Karpas-422 (cell line): Measurements from ENCODE around the gene SYNPR. TPM values are rescaled to one million over a fixed set of nuclear protein-coding genes. Genes with fewer than 3 reads are reported as not detected.

ENCODE experiments used
- DNase-seq: peaks from one replicate; pipeline ENCODE4 v3.0.0-alpha.2; 2015
- H2AFZ ChIP-seq: fragments of 200-600 bp; sonication (generic); 2 replicates; pipeline ENCODE4 v1.6.1; 2014; ENCODE audit warnings: antibody characterized with exemption, low read length, mixed read lengths
- H3K27ac ChIP-seq: fragments of 200-600 bp; sonication (generic); 2 replicates; pipeline ENCODE4 v1.5.1; 2014; ENCODE audit warnings: mild to moderate bottlenecking, low read length, moderate library complexity
- H3K27me3 ChIP-seq: fragments of 200-600 bp; sonication (generic); 2 replicates; pipeline ENCODE4 v1.6.1; 2014; ENCODE audit warnings: low read length, mixed read lengths
- H3K36me3 ChIP-seq: fragments of 200-600 bp; sonication (generic); 2 replicates; pipeline ENCODE4 v1.6.1; 2014; ENCODE audit warnings: low read length, mixed read lengths; ENCODE audit not compliant: insufficient read depth
- H3K4me1 ChIP-seq: fragments of 200-600 bp; sonication (generic); 2 replicates; pipeline ENCODE4 v1.6.1; 2014; ENCODE audit warnings: mild to moderate bottlenecking, low read length, mixed read lengths
- H3K4me2 ChIP-seq: fragments of 200-600 bp; sonication (generic); 2 replicates; pipeline ENCODE4 v1.6.1; 2014; ENCODE audit warnings: low read length, low read depth, mild to moderate bottlenecking; ENCODE audit not compliant: poor library complexity, severe bottlenecking
- H3K4me3 ChIP-seq: fragments of 200-600 bp; sonication (generic); 2 replicates; pipeline ENCODE4 v1.5.1; 2014; ENCODE audit warnings: mild to moderate bottlenecking, antibody characterized with exemption, low read length, mixed read lengths
- H3K79me2 ChIP-seq: fragments of 200-600 bp; sonication (generic); 2 replicates; pipeline ENCODE4 v1.6.1; 2014; ENCODE audit warnings: mild to moderate bottlenecking, low read length, mixed read lengths
- H3K9ac ChIP-seq: fragments of 200-600 bp; sonication (generic); 2 replicates; pipeline ENCODE4 v1.6.0; 2014; ENCODE audit warnings: low read length
- H3K9me2 ChIP-seq: fragments of 200-600 bp; sonication (generic), shearing (Covaris generic); replicated peaks from 2 replicates; pipeline ENCODE4 v1.6.0; 2014; ENCODE audit warnings: mild to moderate bottlenecking, low read length, moderate library complexity; ENCODE audit not compliant: insufficient read depth
- H3K9me3 ChIP-seq: fragments of 300-700, 200-600 bp; sonication (generic); 2 replicates; pipeline ENCODE4 v1.6.1; 2014; ENCODE audit warnings: low read length, mixed read lengths
- H4K20me1 ChIP-seq: fragments of 200-600 bp; sonication (generic); 2 replicates; pipeline ENCODE4 v1.6.1; 2014; ENCODE audit warnings: mild to moderate bottlenecking, antibody characterized with exemption, low read length, low read depth; ENCODE audit not compliant: insufficient read depth
- total RNA-seq: library from RNA; depleted of rRNA; stranded (reverse); fragments of >200 nt; shearing (Covaris generic); gene quantifications from 2 replicates; pipeline ENCODE4 v1.2.3, GENCODE V29; 2014; ENCODE audit warnings: low replicate concordance

Gene SYNPR
- total RNA-seq, 1 experiment from 2014 or later: not detected

DNA sequence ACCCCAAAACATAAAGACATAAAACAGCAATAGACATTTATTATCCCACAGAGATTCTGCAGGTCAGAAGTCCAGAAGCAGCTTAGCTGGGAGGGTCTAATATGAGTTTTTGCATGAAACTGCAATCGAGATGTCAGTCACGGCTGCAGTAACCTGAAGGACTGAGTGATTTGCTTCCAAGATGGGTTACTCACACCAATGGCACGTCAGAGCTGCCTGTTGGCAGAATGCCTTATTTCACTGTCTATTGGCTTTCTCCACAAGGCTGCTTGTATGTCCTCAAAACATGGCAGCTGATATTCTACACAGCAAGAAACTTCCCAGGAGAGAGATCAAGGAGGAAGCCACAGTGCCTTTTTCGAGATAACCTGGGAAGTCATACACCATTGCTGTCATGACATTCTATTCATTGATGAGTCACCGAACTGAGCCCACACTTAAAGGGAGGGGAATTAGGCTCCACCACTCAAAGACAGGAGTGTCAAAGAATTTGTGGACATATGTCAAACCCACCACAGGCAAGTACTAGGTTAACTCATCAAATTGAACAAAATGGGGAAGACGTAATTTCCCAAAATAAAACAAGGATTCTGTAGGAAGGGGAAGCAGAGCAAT lies 122.2 kb downstream of the SYNPR start:
- no peaks in the 10 kb centered on the region for H3K79me2 ChIP-seq
- H3K27ac ChIP-seq: no peak overlapping the region
- no peaks in the 10 kb centered on the region for H3K9me2 ChIP-seq
- no peak overlapping the region for H3K9ac ChIP-seq
- H3K9me3 ChIP-seq: no peaks in the 10 kb centered on the region
- no peak overlapping the region for H3K4me3 ChIP-seq
- H4K20me1 ChIP-seq: no peaks in the 10 kb centered on the region
- no peaks in the 10 kb centered on the region for H3K4me1 ChIP-seq
- H3K36me3 ChIP-seq: no peaks in the 10 kb centered on the region
- no peak for DNase-seq
- no peak overlapping the region for H3K4me2 ChIP-seq
- H3K27me3 ChIP-seq: no peaks in the 10 kb centered on the region
- no peak overlapping the region for H2AFZ ChIP-seq

DNA sequence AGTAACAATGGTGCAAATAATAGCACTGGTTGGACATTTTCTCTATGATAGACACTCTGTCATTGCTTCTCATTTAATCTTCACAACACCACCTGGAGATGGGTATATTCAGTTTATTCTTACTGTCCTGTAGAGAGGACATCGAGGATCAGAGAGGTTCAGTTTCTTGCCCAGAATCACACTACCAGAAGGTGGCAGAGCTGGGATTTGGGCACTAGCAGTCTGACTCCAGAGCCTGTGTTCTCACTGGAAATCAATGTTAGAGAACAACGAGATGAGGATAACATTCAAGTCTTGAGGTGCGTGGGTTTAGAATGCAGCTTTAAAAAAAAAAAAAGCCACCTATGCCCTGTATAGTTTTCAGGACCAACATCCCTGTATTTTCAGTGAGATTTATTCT lies 127.8 kb downstream of the SYNPR start:
- Histone ChIP-seq H3K9me2 (no peaks in the 10 kb centered on the region), H3K27ac (no peak overlapping the region), H3K9me3 (no peaks in the 10 kb centered on the region), H3K4me2 (no peak overlapping the region), H2AFZ (no peak overlapping the region), H4K20me1 (no peaks in the 10 kb centered on the region), H3K4me1 (no peaks in the 10 kb centered on the region), H3K4me3 (no peak overlapping the region), H3K79me2 (no peaks in the 10 kb centered on the region), H3K9ac (no peak overlapping the region), H3K36me3 (no peaks in the 10 kb centered on the region), H3K27me3 (no peaks in the 10 kb centered on the region)
- DNase-seq: no peak

DNA sequence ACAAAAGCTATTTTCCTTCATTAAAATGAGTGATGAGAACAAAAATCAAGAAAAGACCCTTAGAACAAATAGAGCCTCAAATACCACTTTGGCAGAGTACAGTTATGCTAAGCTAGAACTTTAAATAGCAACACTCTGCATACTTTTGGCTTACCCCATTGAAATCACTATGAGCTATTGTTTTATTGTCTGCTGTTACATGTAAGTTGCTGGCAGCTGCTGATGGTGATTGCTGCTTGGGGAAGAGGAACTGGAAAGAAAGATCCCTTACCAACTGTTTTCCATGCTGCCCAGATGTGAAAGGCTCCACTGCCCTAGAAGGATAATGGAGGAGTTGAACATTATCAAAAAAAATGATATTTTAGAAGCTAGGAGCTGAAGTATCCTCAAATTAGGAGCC lies 135.4 kb downstream of the SYNPR start:
- Histone ChIP-seq H3K27me3 (no peaks in the 10 kb centered on the region), H3K4me3 (no peak overlapping the region), H3K4me2 (no peak overlapping the region), H3K9me2 (no peaks in the 10 kb centered on the region), H4K20me1 (no peaks in the 10 kb centered on the region), H3K9ac (no peak overlapping the region), H3K27ac (no peak overlapping the region), H3K36me3 (no peaks in the 10 kb centered on the region), H3K4me1 (no peaks in the 10 kb centered on the region), H3K9me3 (no peaks in the 10 kb centered on the region), H3K79me2 (no peaks in the 10 kb centered on the region), H2AFZ (no peak overlapping the region)
- no peak for DNase-seq

DNA sequence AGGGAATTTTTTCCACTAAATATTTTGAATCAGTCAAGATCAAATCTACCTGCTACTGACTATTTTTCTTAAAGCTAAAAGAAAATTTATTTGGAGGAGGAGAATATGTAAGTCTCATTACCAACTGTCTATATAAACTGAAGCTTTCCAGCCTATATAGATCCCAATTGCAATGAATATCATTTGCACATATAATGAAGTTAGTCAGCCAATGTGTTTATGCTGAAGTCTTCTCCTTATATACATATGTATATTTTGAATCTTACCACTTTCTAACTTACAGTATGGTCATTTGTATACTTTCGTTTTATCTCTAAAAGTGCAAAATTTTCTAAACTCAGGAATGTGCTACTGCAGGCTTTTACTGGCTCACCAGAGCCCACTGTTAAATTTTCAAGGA lies 136.5 kb downstream of the SYNPR start:
- Histone ChIP-seq H2AFZ (no peak overlapping the region), H4K20me1 (no peaks in the 10 kb centered on the region)

DNA sequence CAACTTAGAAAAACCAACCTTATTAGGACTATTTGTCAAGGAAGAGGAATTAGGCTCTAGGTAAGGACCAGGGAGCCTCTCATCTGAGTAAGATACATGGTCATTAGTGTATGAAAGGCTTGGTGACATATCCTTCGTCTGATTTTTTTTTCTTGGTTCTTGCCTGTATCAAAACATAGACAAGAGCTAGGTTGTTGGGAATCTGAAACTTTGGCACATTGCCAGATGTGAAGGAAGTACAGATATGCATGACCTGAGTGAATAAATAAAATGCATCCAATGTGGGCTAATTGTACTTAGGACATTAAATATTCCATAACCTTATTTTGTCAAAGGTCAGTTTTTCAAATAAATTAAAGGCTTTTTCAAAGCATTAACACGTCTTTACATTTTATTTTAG lies 151.8 kb downstream of the SYNPR start:
- Histone ChIP-seq H3K27ac (no peak overlapping the region), H3K27me3 (no peaks in the 10 kb centered on the region), H3K4me1 (no peaks in the 10 kb centered on the region), H3K9me3 (no peaks in the 10 kb centered on the region), H3K79me2 (no peaks in the 10 kb centered on the region), H3K9ac (no peak overlapping the region), H4K20me1 (no peaks in the 10 kb centered on the region), H3K4me3 (no peak overlapping the region), H3K4me2 (no peak overlapping the region), H3K9me2 (no peaks in the 10 kb centered on the region), H3K36me3 (no peaks in the 10 kb centered on the region), H2AFZ (no peak overlapping the region)
- DNase-seq: no peak

More for the DNA sequence above, 136.5 kb downstream of the SYNPR start:
- no peaks in the 10 kb centered on the region for H3K27me3 ChIP-seq
- H3K9me3 ChIP-seq: no peaks in the 10 kb centered on the region
- no peak overlapping the region for H3K9ac ChIP-seq
- H3K4me1 ChIP-seq: no peaks in the 10 kb centered on the region
- no peaks in the 10 kb centered on the region for H3K79me2 ChIP-seq
- H3K4me3 ChIP-seq: no peak overlapping the region
- DNase-seq: no peak
- no peak overlapping the region for H3K4me2 ChIP-seq
- H3K9me2 ChIP-seq: no peaks in the 10 kb centered on the region
- H3K36me3 ChIP-seq: no peaks in the 10 kb centered on the region
- no peak overlapping the region for H3K27ac ChIP-seq

DNA sequence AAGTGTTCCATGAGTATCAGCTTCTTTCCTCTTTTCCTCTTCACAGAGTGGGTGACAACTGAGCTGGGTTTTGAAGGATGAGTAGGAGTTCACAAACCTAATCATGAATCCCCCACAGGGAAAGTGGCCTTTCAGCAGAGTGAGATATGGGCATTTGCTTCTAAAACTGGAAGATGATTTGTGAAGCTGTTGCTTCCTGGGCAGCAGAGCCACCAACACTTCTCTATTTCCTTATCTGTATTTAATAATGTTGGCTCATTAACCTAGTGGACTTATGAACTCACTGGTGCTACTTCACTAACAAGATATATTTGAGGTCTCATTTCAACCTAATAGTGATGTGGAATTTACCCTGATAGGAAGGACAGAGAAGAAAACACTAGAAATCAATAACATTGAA lies 152.8 kb downstream of the SYNPR start:
- Histone ChIP-seq H3K4me2 (no peak overlapping the region), H3K9ac (no peak overlapping the region), H3K9me2 (no peaks in the 10 kb centered on the region), H3K4me3 (no peak overlapping the region), H2AFZ (no peak overlapping the region), H3K27me3 (no peaks in the 10 kb centered on the region), H3K36me3 (no peaks in the 10 kb centered on the region), H4K20me1 (no peaks in the 10 kb centered on the region), H3K27ac (no peak overlapping the region), H3K9me3 (no peaks in the 10 kb centered on the region), H3K4me1 (no peaks in the 10 kb centered on the region), H3K79me2 (no peaks in the 10 kb centered on the region)
- DNase-seq: no peak

DNA sequence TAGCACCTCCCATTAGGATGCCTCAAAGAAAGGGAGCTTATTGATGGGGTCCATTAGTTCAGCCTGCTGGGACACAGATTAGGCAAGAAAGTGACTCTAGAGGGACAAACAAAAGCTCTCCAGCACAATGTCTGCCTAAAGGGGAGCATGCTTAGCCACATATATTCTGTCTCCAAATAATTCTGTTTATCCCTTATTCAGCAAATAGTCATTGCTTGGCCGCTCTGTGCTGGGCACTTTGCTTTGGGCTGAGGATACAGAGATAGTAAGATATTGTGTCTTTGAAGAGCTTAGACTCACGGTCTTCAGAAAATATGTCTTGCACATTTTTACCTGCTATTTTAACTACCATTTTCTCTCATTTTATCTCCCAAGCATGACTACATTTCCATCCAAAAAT lies 159.8 kb downstream of the SYNPR start:
- no peak overlapping the region for H3K4me3 ChIP-seq
- H3K9ac ChIP-seq: no peak overlapping the region
- no peak overlapping the region for H3K4me2 ChIP-seq
- H3K27me3 ChIP-seq: no peaks in the 10 kb centered on the region
- no peaks in the 10 kb centered on the region for H4K20me1 ChIP-seq
- no peak for DNase-seq
- no peaks in the 10 kb centered on the region for H3K9me2 ChIP-seq
- H2AFZ ChIP-seq: no peak overlapping the region
- H3K36me3 ChIP-seq: no peaks in the 10 kb centered on the region
- H3K4me1 ChIP-seq: no peaks in the 10 kb centered on the region
- H3K27ac ChIP-seq: no peak overlapping the region
- H3K9me3 ChIP-seq: no peaks in the 10 kb centered on the region
- no peaks in the 10 kb centered on the region for H3K79me2 ChIP-seq

DNA sequence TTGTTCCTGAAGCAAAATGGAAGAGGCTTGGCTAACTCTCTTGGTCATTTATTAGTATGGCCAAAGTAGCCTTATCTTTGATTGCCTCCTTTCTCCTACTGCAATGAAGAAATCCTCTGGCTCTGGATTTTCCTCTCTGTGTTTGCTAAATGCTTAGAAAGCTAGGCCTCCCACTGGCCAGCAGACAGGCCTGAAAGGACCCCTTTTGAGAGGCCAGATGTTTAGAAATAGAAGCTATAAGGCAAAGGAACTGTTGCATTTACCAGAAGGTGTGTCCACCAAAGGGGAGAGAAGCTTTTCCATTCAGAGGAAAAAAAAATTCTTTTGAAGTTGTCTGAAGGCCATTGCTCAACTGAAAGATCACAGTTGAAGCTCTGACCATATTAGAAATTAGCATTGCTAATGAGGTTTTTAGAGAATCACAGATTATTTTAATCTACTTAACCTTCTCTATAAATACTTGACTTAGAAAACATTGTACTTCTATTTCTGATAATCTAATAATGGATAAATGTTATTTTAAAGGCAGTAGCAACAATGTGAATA lies 160.8 kb downstream of the SYNPR start:
- no peaks in the 10 kb centered on the region for H3K9me3 ChIP-seq
- H3K9ac ChIP-seq: no peak overlapping the region
- H3K4me2 ChIP-seq: no peak overlapping the region
- no peak overlapping the region for H2AFZ ChIP-seq
- no peaks in the 10 kb centered on the region for H3K27me3 ChIP-seq
- H3K36me3 ChIP-seq: no peaks in the 10 kb centered on the region
- H3K79me2 ChIP-seq: no peaks in the 10 kb centered on the region
- no peaks in the 10 kb centered on the region for H3K4me1 ChIP-seq
- H3K9me2 ChIP-seq: no peaks in the 10 kb centered on the region
- H3K4me3 ChIP-seq: no peak overlapping the region
- no peak overlapping the region for H3K27ac ChIP-seq
- no peak for DNase-seq
- no peaks in the 10 kb centered on the region for H4K20me1 ChIP-seq
